GM21423 (cell line): Measurements from ENCODE around the gene GDI1.

Source experiments
- ATAC-seq: cut with Tn5 transposase; IDR thresholded peaks from one replicate; pipeline ENCODE4 v1.9.1; 2021; ENCODE audit warnings: mild to moderate bottlenecking, moderate library complexity; ENCODE audit not compliant: unreplicated experiment

The GDI1 gene

GRCh38 chrX:154408659-154409221 is 28.2 kb upstream of the GDI1 start:
- ATAC-seq = no peak

GRCh38 chrX:154409222-154409871 is 27.6 kb upstream of the GDI1 start, which contains the start of gene DNASE1L1:
DNASE1L1 (minus strand) TSS chrX:154409254; CDS start chrX:154405568, 3,686 bp downstream.
- no peak for ATAC-seq

DNA sequence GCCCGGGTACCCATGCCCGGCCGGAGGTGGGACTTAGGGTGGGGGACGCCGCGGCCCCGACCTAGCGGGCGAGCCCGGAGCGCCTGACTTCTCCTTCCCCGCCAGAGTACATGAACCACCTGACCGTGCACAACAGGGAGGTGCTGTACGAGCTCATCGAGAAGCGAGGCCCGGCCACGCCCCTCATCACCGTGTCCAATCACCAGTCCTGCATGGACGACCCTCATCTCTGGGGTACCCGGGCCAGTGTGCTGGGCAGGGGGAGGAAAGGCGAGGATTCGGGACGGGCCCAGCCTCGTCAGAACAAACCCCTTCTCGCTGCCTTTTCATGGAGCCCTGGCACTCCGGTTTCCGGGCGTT is 25.0 kb upstream of the GDI1 start:
- ATAC-seq = peak; percentile 48

DNA sequence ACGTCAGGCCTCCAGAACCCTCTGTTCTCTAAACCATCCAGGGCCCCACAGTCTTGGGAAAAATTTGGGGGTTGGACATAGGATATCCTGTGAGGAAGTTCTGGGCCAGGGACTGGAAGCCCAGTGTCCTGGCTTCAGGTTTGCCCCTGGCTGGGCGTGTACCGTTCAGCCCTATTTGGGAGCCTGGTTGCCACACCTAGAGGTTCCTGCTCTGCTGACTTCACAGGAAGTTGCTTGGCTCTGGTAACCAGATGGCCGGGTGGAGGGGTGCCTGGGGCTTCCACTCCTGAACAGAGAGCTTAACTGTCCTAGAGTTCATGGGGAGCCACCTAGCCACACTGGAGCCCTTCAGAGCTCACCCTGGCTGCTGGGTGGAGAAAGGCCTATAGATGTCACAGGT is 24.5 kb upstream of the GDI1 start:
- no peak for ATAC-seq

- ATAC-seq = no peak
Measured at GRCh38 chrX:154413142-154413541, 23.8 kb upstream of the GDI1 start.

DNA sequence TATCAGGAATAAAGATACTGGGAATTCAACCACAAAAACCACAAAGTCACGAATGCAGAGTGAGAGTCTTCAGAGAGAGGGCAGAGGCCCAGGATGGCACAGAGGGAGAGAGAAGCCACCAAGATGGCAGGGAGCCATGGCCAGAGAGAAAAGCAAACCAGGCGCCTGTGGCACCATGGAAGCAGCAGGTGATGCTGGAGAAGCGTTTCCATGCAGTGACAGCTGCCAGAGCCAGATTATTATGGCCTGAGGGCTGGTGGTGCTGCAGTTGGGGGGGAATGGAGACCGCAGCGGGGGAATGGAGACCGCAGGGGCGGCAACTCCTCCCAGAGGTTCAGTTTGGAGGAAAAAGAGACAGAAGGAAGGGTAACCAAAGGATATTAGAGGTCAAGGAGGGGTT is 19.8 kb upstream of the GDI1 start:
- ATAC-seq = no peak

GRCh38 chrX:154419189-154419588 is 17.8 kb upstream of the GDI1 start:
- no peak for ATAC-seq

DNA sequence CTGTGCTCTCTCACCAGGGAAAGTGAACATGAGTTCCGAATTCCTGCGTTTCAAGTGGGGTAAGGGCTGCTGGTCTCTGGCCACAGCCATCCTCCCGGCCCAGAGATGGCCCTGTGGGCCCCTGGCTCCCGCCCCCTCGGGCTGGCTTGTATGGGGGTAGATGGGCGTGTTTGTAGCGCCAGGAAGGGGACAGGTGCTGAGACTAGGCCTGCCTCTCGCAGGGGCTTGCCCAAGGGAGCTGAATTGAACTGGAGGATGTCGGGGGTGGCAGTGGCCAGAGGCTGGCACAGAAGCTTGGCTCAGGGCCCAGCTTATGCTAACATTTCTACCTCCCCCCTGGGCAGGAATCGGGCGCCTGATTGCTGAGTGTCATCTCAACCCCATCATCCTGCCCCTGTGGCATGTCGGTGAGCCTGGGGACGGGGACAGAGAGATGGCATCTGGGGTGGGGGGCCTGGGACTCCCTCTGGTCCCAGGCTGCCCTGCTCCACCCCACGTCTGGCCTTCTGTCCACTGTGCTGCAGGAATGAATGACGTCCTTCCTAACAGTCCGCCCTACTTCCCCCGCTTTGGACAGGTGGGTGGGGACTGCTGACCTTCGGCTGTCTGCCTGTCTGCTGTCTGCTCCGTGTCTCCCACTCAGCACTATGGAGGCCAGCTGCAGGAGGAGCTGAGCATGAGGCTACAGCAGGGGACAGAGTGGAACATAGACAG is 17.1 kb upstream of the GDI1 start:
- no peak for ATAC-seq

- no peak for ATAC-seq
Measured at GRCh38 chrX:154420402-154420756, 16.6 kb upstream of the GDI1 start.

DNA sequence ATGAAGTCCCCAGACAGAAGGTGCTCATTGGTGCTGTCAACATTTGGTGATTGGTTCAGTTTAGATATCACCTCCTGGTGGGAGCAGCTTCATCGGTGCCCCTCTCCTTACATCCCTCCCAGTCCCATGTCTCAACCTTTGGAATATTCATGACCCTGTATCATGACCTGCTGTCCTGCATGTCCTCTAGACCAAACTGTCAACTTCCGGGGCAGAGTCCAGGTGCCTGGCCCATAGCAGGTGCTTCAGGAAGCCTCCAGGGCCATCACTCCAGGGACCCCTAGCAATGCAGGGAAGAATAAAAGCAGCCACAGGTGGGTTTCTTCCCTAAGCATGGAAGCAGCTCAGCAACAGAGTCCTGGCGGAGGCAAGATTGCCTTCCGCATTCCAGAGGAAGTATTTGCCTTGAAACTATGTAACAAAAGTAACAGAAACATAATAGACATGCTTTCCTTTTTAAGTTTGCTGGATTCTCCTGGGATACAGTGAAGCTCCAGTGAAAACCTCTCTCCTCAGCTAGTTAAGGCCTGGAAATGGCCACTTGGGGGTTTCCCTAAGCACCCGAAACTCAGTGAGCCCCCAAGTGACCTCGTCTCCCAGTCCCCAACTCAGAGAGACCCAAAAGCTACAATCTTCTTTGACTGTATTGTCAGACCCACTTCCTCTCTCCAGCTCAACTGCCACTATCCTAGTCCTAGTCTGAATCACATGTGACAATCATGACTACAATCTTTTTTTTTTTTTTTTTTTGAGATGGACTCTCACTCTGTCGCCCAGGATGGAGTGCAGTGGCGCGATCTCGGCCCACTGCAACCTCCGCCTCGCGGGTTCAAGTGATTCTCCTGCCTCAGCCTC is 9.8 kb upstream of the GDI1 start:
- no peak for ATAC-seq

DNA sequence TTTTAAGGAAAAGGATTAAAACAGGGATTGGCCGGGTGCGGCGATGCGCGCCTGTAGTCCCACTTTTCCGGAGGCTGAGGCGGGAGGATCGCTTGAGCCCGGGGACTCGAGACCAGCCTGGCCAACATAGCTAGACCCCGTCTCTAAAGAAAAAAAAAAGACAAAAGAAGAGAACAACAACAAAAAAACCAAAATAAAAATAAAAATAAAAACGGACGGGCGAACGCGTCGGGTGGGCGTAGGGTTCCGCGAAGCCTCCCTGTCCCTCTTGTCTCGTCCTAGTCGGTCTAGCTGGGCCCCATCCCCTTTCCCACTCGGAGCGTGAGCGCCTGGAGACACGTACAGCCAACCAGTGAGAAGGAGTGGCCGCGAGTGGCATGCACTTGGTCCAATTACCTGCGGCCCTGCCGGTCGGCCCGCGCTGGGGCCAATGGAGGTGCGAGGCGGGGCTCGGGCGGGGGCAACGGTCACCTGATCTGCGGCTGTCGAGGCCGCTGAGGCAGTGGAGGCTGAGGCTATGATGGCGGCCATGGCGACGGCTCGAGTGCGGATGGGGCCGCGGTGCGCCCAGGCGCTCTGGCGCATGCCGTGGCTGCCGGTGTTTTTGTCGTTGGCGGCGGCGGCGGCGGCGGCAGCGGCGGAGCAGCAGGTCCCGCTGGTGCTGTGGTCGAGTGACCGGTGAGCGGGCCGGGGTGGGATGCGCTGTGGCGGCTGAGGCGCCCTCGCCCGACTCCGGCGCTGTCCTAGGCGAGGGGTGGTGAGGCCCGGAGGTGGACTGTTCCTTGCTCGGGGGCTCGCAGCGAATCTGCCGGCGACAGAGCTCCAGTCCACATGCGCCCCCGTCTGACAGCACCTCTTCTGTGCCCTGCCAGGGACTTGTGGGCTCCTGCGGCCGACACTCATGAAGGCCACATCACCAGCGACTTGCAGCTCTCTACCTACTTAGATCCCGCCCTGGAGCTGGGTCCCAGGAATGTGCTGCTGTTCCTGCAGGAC is 8.5 kb upstream of the GDI1 start, which contains the start of gene ATP6AP1:
Gene ATP6AP1, plus strand, starts transcription at position 502 of the 996 bp plus-strand sequence. Its CDS starts 16 bp downstream, at position 518.
- ATAC-seq = peak; percentile 98

GRCh38 chrX:154429711-154430110 is 7.2 kb upstream of the GDI1 start:
- ATAC-seq = no peak

DNA sequence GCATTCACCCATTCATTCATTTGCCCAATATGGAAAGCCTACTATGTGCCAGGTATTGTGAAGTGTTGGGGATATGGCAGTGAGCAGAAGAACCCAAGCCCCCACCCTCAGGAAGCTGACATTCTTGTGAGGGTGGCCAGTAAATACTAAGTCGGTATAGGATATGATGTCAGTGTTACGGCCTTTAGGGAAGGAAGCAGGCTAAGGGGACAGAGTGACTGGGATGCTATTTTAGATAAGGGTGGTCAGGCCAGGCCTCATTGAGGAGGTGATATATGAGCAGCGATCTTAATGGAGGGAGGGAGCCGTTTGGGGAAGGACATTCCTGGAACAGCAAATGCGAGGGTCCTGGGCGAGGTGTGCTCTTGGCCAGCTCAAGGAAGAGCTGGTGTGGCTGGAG is 6.5 kb upstream of the GDI1 start:
- no peak for ATAC-seq

DNA sequence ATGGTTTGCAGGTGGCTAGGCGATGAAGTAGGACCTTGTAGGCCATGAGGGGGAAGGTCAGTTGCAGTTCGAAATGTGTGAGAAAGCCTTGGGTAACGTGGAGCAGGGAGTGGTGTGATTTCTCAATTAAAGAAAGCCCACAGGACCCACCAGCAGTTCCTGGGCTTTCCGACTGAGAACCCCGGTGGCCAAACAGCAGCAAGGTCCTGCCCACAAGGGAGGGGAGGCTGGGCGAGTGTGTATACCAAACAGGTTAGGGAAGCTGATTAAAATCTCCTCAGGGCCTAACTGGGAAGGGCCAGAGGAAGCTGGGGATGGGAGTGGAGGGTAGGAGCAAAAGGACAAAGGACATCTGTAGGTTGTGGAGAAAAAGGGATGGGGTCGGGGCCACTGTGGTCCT is 6.0 kb upstream of the GDI1 start:
- ATAC-seq = no peak

- no peak for ATAC-seq
Measured at GRCh38 chrX:154431341-154431740, 5.6 kb upstream of the GDI1 start.

DNA sequence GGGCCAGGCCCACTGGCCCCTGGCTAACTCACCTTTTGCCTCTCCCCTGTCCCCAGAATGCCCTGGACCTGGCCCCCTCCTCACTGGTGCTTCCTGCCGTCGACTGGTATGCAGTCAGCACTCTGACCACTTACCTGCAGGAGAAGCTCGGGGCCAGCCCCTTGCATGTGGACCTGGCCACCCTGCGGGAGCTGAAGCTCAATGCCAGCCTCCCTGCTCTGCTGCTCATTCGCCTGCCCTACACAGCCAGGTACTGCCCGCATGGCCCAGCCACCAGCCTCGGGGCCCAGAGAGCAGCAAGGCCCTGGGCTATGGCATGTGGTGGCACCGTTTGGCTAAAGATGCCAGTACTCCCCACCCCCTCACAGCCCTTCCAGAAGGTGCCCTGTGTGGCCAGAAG is 4.7 kb upstream of the GDI1 start:
- no peak for ATAC-seq

GRCh38 chrX:154433605-154434004 is 3.3 kb upstream of the GDI1 start:
- ATAC-seq = no peak

- no peak for ATAC-seq
Measured at GRCh38 chrX:154434394-154435168, 2.4 kb upstream of the GDI1 start.

- no peak for ATAC-seq
Measured at GRCh38 chrX:154435171-154435733, 1.7 kb upstream of the GDI1 start.
